Measurements from ENCODE around the gene P4HA1.

Gene P4HA1

DNA sequence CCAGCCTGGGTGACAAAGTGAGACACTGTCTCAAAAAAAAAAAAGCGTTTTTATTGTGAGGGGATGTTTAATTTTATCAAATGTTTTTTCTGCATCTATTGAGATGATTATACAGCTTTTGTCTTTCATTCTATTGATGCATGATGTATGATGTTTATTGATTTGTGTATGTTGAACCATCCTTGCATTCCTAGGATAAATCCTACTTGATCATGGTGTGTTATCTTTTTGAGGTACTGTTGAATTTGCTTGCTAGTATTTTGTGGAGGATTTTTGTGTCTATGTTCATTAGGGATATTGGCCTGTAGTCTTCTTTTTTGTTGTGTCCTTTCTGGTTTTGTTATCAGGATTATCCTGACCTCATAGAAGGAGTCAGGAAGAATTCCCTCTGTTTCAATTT lies 119.8 kb downstream of the P4HA1 start:
- DNase-seq = no peak

Measured in NCI-H774 (cell line).